Fibroblast of lung (primary cell): ENCODE measurements around the gene LINGO3.

ENCODE experiments used
- CTCF ChIP-seq, 2 donors: IDR thresholded peaks in 1 of 2; conservative IDR thresholded peaks in 1 of 2; 1 replicate in 1 of 2; 2 replicates in 1 of 2; pipeline ENCODE4 v1.5.1; 2011 to 2012; ENCODE audit warnings: low read length in 2 of 2, control low read depth in 1 of 2, inconsistent platforms in 1 of 2, low read depth in 1 of 2, mild to moderate bottlenecking in 1 of 2
- EZH2 ChIP-seq: IDR thresholded peaks from 2 replicates; pipeline ENCODE4 v1.5.1; 2012; ENCODE audit warnings: low read length, control low read depth, mild to moderate bottlenecking; ENCODE audit errors: missing control alignments

GRCh38 chr19:2340496-2341243 is 32.7 kb upstream of the LINGO3 start:
- TF ChIP-seq CTCF (conservative IDR thresholded peaks at IDR 0.05 in 1 of 2, IDR thresholded peaks at IDR 0.05 in 1 of 2; ENCODE audit: low read depth in 1 of 2, low read length in 2 of 2) (no peak), EZH2 (no peak)
